H9 (cell line): ENCODE results near the gene NPHS1. TPM values are rescaled to one million over a fixed set of nuclear protein-coding genes. Genes with fewer than 3 reads are reported as not detected.

Source experiments
- DNase-seq: peaks from one replicate; pipeline ENCODE4 v3.0.0-alpha.2; 2017
- H2AFZ ChIP-seq: one replicate; pipeline ENCODE4 v1.6.1; 2013; ENCODE audit warnings: mild to moderate bottlenecking, low read length, control low read depth, moderate library complexity
- H2AK5ac ChIP-seq: 2 replicates; pipeline ENCODE4 v1.6.1; 2013; ENCODE audit warnings: low read length, control low read depth, mixed read lengths; ENCODE audit not compliant: insufficient read length
- H2BK120ac ChIP-seq: one replicate; pipeline ENCODE4 v1.6.1; 2013; ENCODE audit warnings: low read depth, mild to moderate bottlenecking, low read length, control low read depth, inconsistent platforms; ENCODE audit not compliant: poor library complexity, severe bottlenecking
- H2BK12ac ChIP-seq: 2 replicates; pipeline ENCODE4 v1.6.1; 2013; ENCODE audit warnings: low read length, control low read depth, mixed read lengths, low read depth; ENCODE audit not compliant: insufficient read length
- H2BK15ac ChIP-seq: 2 replicates; pipeline ENCODE4 v1.6.1; 2013; ENCODE audit warnings: low read depth, low read length, control low read depth
- H2BK20ac ChIP-seq: one replicate; pipeline ENCODE4 v1.6.1; 2013; ENCODE audit warnings: low read depth, mild to moderate bottlenecking, low read length, control low read depth, inconsistent platforms; ENCODE audit not compliant: poor library complexity, severe bottlenecking
- H2BK5ac ChIP-seq: 2 replicates; pipeline ENCODE4 v1.6.1; 2013; ENCODE audit warnings: low read length, control low read depth, mixed read lengths; ENCODE audit not compliant: insufficient read length
- H3K14ac ChIP-seq: 2 replicates; pipeline ENCODE4 v1.6.1; 2013; ENCODE audit warnings: low read length, control low read depth; ENCODE audit not compliant: insufficient read depth
- H3K18ac ChIP-seq: 2 replicates; pipeline ENCODE4 v1.6.1; 2013; ENCODE audit warnings: low read depth, mild to moderate bottlenecking, mixed read lengths, low read length, control low read depth; ENCODE audit not compliant: insufficient read length
- H3K23ac ChIP-seq: 2 replicates; pipeline ENCODE4 v1.6.1; 2013; ENCODE audit warnings: low read length, control low read depth, mixed read lengths, low read depth; ENCODE audit not compliant: insufficient read length
- H3K23me2 ChIP-seq: 2 replicates; pipeline ENCODE4 v1.6.1; 2013; ENCODE audit warnings: low read depth, mild to moderate bottlenecking, mixed read lengths, low read length, control low read depth; ENCODE audit not compliant: insufficient read length, poor library complexity, severe bottlenecking
- H3K27ac ChIP-seq: 2 replicates; pipeline ENCODE4 v1.5.1; 2013; ENCODE audit warnings: low read length, control low read depth, mixed read lengths, low read depth; ENCODE audit not compliant: insufficient read length
- H3K27me3 ChIP-seq: 2 replicates; pipeline ENCODE4 v1.6.1; 2013; ENCODE audit warnings: low read length, control low read depth, inconsistent platforms; ENCODE audit not compliant: insufficient read depth
- H3K4ac ChIP-seq: 2 replicates; pipeline ENCODE4 v1.6.1; 2013; ENCODE audit warnings: low read depth, mild to moderate bottlenecking, control low read depth, inconsistent platforms, low read length, moderate library complexity
- H3K4me1 ChIP-seq: 2 replicates; pipeline ENCODE4 v1.6.1; 2013; ENCODE audit warnings: low read length, control low read depth, inconsistent platforms; ENCODE audit not compliant: insufficient read depth
- H3K4me2 ChIP-seq: 2 replicates; pipeline ENCODE4 v1.6.1; 2013; ENCODE audit warnings: low read length, control low read depth, mixed read lengths; ENCODE audit not compliant: insufficient read length, insufficient read depth
- H3K56ac ChIP-seq: 2 replicates; pipeline ENCODE4 v1.6.1; 2013; ENCODE audit warnings: low read depth, mild to moderate bottlenecking, mixed read lengths, low read length, control low read depth; ENCODE audit not compliant: insufficient read length
- H3K79me1 ChIP-seq: 2 replicates; pipeline ENCODE4 v1.6.1; 2013; ENCODE audit warnings: low read depth, mild to moderate bottlenecking, moderate library complexity, low read length, control low read depth, inconsistent platforms; ENCODE audit not compliant: insufficient read depth, poor library complexity, severe bottlenecking
- H3K79me2 ChIP-seq: 2 replicates; pipeline ENCODE4 v1.6.1; 2013; ENCODE audit warnings: low read length, control low read depth, inconsistent platforms; ENCODE audit not compliant: insufficient read depth
- H3K9ac ChIP-seq: 2 replicates; pipeline ENCODE4 v1.6.1; 2013; ENCODE audit warnings: low read length, control low read depth, mixed read lengths; ENCODE audit not compliant: insufficient read length; ENCODE audit errors: extremely low read depth
- H3K9me3 ChIP-seq: one replicate; pipeline ENCODE4 v1.6.1; 2013; ENCODE audit warnings: low read depth, low read length, inconsistent platforms; ENCODE audit not compliant: control insufficient read depth
- H3T11ph ChIP-seq: one replicate; pipeline ENCODE4 v1.6.1; 2013; ENCODE audit warnings: mild to moderate bottlenecking, low read length, control low read depth, inconsistent platforms
- H4K20me1 ChIP-seq: one replicate; pipeline ENCODE4 v1.6.1; 2013; ENCODE audit not compliant: control insufficient read depth, insufficient read length, insufficient read depth
- H4K5ac ChIP-seq: 2 replicates; pipeline ENCODE4 v1.6.1; 2013; ENCODE audit warnings: low read depth, mild to moderate bottlenecking, mixed read lengths, low read length, control low read depth; ENCODE audit not compliant: insufficient read length
- H4K8ac ChIP-seq: replicated peaks from 2 replicates; pipeline ENCODE4 v1.6.1; 2013; ENCODE audit warnings: low read length, control low read depth, mixed read lengths, low read depth; ENCODE audit not compliant: insufficient read length
- H4K91ac ChIP-seq: 2 replicates; pipeline ENCODE4 v1.6.1; 2013; ENCODE audit warnings: low read depth, mild to moderate bottlenecking, moderate library complexity, mixed read lengths, low read length, control low read depth; ENCODE audit not compliant: insufficient read length
- H3K27ac Mint-ChIP-seq, 3 experiments: 2 replicates in 2 of 3; 3 replicates in 1 of 3; pipeline ENCODE4 v1.8.0; 2020 to 2021; ENCODE audit warnings: mixed read lengths in 3 of 3, mild to moderate bottlenecking in 1 of 3, moderate library complexity in 1 of 3
- H3K27me3 Mint-ChIP-seq: 2 replicates; pipeline ENCODE4 v1.8.0; 2021; ENCODE audit warnings: low read depth, mild to moderate bottlenecking, moderate library complexity, mixed read lengths
- H3K36me3 Mint-ChIP-seq, 3 experiments: 2 replicates in 2 of 3; 3 replicates in 1 of 3; pipeline ENCODE4 v1.8.0; 2020 to 2021; ENCODE audit warnings: low read depth in 3 of 3, mixed read lengths in 3 of 3; ENCODE audit not compliant: insufficient read depth in 1 of 3
- H3K4me1 Mint-ChIP-seq, 2 experiments: 2 replicates each; pipeline ENCODE4 v1.8.0; 2020; ENCODE audit warnings: mixed read lengths in 2 of 2
- H3K4me3 Mint-ChIP-seq, 2 experiments: 2 replicates in 1 of 2; 3 replicates in 1 of 2; pipeline ENCODE4 v1.8.0; 2020 to 2021; ENCODE audit warnings: mild to moderate bottlenecking in 2 of 2, mixed read lengths in 2 of 2, moderate library complexity in 1 of 2
- H3K9me3 Mint-ChIP-seq, 2 experiments: 2 replicates in 1 of 2; 3 replicates in 1 of 2; pipeline ENCODE4 v1.8.0; 2020; ENCODE audit warnings: mild to moderate bottlenecking in 2 of 2, mixed read lengths in 2 of 2, moderate library complexity in 1 of 2
- CTCF ChIP-seq: fragments of 200-600 bp; sonication (generic); conservative IDR thresholded peaks from 3 replicates; pipeline ENCODE4 v1.8.0; 2021; ENCODE audit warnings: antibody characterized with exemption, mild to moderate bottlenecking
- WGBS: extraction: QIAGEN DNeasy Blood & Tissue Kit; methylation state at CpG from one replicate; pipeline ENCODE4 v1.1.7; 2013; ENCODE audit warnings: missing lambda C conversion rate, low lambda C conversion rate, mixed read lengths; ENCODE audit not compliant: insufficient read length; ENCODE audit errors: extremely low coverage; 5-methylcytosine and 5-hydroxymethylcytosine counted together
- total RNA-seq: library from RNA; stranded (reverse); gene quantifications from 2 replicates; pipeline ENCODE4 v1.2.1, GENCODE V29; 2021

The NPHS1 gene
- total RNA-seq, 1 experiment from 2014 or later, result 0.83 TPM

GRCh38 chr19:35874392-35874930 is 22.2 kb upstream of the NPHS1 start:
- Histone ChIP-seq H3K14ac (no peak overlapping the region), H3K4me1 (peaks cover 3% of the 10 kb centered on the region; the same call in 1 of the 2 replicates), H3K9me3 (no peaks in the 10 kb centered on the region), H3K27me3 (no peaks in the 10 kb centered on the region), H3T11ph (no peak overlapping the region), H3K18ac (no peak overlapping the region), H3K23ac (no peak overlapping the region), H4K8ac (no peak overlapping the region), H3K4me2 (no peak overlapping the region), H2BK120ac (no peak overlapping the region), H4K20me1 (no peaks in the 10 kb centered on the region), H2BK15ac (no peak overlapping the region), H4K91ac (no peak overlapping the region), H3K79me1 (no peaks in the 10 kb centered on the region), H2BK20ac (no peak overlapping the region), H3K79me2 (no peaks in the 10 kb centered on the region), H3K4ac (no peak overlapping the region), H3K23me2 (peaks cover under 1% of the 10 kb centered on the region), H3K27ac (no peak overlapping the region), H2AFZ (no peak overlapping the region), H3K9ac (no peak overlapping the region), H4K5ac (no peak overlapping the region), H2AK5ac (no peak overlapping the region), H2BK12ac (no peak overlapping the region), H3K56ac (no peak overlapping the region), H2BK5ac (no peak overlapping the region)
- H3K27ac Mint-ChIP-seq, result peak overlapping the region in 1 of 3 experiments; percentile 27; a peak in 1 of 7 replicates
- no peak for DNase-seq
- H3K9me3 Mint-ChIP-seq, result no peaks in the 10 kb centered on the region; a peak in 2 of 5 replicates
- peaks cover 4 to 10% (median 5%) of the 10 kb centered on the region in 3 experiments; a peak in 6 of 7 replicates for H3K36me3 Mint-ChIP-seq
- H3K4me1 Mint-ChIP-seq, result peaks cover 7 to 34% of the 10 kb centered on the region in 2 experiments
- H3K27me3 Mint-ChIP-seq, result peaks cover 10% of the 10 kb centered on the region
- no CpG with 5 or more reads among the region's 32 CpGs for WGBS
- no peak for TF ChIP-seq CTCF
- no peak overlapping the region for H3K4me3 Mint-ChIP-seq
